HEK293T (cell line): ENCODE data around the gene MRC1.

Source experiments
- ARNT ChIP-seq: fragments of 450-650 bp; IDR thresholded peaks from 2 replicates; pipeline ENCODE4 v1.6.1; 2017; ENCODE audit warnings: mild to moderate bottlenecking
- BHLHE40 ChIP-seq: fragments of 450-650 bp; IDR thresholded peaks from 2 replicates; pipeline ENCODE4 v1.6.1; 2016; ENCODE audit warnings: mild to moderate bottlenecking, moderate library complexity, borderline replicate concordance
- CTBP1 ChIP-seq: fragments of 450-650 bp; IDR thresholded peaks from 2 replicates; pipeline ENCODE4 v1.6.1; 2016; ENCODE audit warnings: borderline replicate concordance
- ELF4 ChIP-seq: fragments of 450-650 bp; IDR thresholded peaks from 2 replicates; pipeline ENCODE4 v1.6.1; 2017; ENCODE audit warnings: antibody characterized with exemption
- FOXA1 ChIP-seq: fragments of 450-650 bp; IDR thresholded peaks from 2 replicates; pipeline ENCODE4 v1.6.1; 2016; ENCODE audit warnings: mild to moderate bottlenecking
- FOXK2 ChIP-seq: fragments of 450-650 bp; IDR thresholded peaks from 2 replicates; pipeline ENCODE4 v1.6.1; 2016; ENCODE audit warnings: mild to moderate bottlenecking
- FOXM1 ChIP-seq: fragments of 450-650 bp; IDR thresholded peaks from 2 replicates; pipeline ENCODE4 v1.6.1; 2017; ENCODE audit warnings: mild to moderate bottlenecking, borderline replicate concordance
- HDGF ChIP-seq: fragments of 450-650 bp; IDR thresholded peaks from 2 replicates; pipeline ENCODE4 v1.6.1; 2017; ENCODE audit warnings: antibody characterized with exemption, borderline replicate concordance
- L3MBTL2 ChIP-seq: fragments of 450-650 bp; conservative IDR thresholded peaks from 2 replicates; pipeline ENCODE4 v1.6.1; 2016; ENCODE audit warnings: mild to moderate bottlenecking
- LEF1 ChIP-seq: fragments of 450-650 bp; IDR thresholded peaks from 2 replicates; pipeline ENCODE4 v1.6.1; 2017; ENCODE audit warnings: mild to moderate bottlenecking, borderline replicate concordance
- NFRKB ChIP-seq: fragments of 450-650 bp; IDR thresholded peaks from 2 replicates; pipeline ENCODE4 v1.6.1; 2016; ENCODE audit warnings: mild to moderate bottlenecking, moderate library complexity
- SP1 ChIP-seq: fragments of 450-650 bp; IDR thresholded peaks from 2 replicates; pipeline ENCODE4 v1.6.1; 2017
- SUZ12 ChIP-seq: fragments of 450-650 bp; IDR thresholded peaks from 2 replicates; pipeline ENCODE4 v1.6.1; 2016; ENCODE audit warnings: mild to moderate bottlenecking
- TARDBP ChIP-seq: fragments of 450-650 bp; IDR thresholded peaks from 2 replicates; pipeline ENCODE4 v1.6.1; 2016

DNA sequence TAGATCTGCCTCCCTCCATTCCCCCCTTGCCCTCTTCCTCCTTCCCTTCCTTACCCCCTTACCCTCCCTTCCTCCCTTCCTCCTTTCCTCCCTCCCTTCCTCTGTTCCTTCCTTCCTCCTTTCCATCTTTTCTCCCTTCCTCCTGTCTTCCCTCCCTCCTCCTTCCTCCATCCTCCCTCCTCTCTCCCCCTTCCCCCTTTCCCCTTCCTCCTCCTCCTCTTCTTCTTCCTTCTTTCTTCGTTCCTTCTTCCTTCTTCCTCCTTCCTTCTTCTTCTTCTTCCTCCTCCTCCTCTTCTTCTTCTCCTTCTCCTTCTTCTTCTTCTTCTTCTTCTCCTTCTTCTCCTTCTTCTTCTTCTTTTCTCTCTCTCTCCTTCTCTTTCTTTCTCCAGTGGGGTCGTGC, 57.9 kb downstream of the MRC1 start:
- TF ChIP-seq SP1: no peak
- no peak for TF ChIP-seq NFRKB
- no peak for TF ChIP-seq LEF1
- no peak for TF ChIP-seq FOXA1
- no peak for TF ChIP-seq BHLHE40
- TF ChIP-seq TARDBP: no peak
- no peak for TF ChIP-seq HDGF
- no peak for TF ChIP-seq FOXM1
- TF ChIP-seq CTBP1: no peak
- no peak for TF ChIP-seq ARNT
- no peak for TF ChIP-seq ELF4
- TF ChIP-seq SUZ12: no peak
- no peak for TF ChIP-seq FOXK2
- TF ChIP-seq L3MBTL2: no peak
